Ovary (tissue), 9 donors: ENCODE measurements around the gene ZNF280B. TPM values are rescaled to one million over a fixed set of nuclear protein-coding genes. Genes with fewer than 3 reads are reported as not detected.

Source experiments
- DNase-seq, 5 donors: peaks; one replicate each; pipeline ENCODE4 v3.0.0-alpha.2; 2019 to 2020
- H3K27ac ChIP-seq, 2 donors: fragments of 200-600 bp; one replicate each; pipeline versions ENCODE4 v1.5.1 to v1.8.0; 2019 to 2022
- H3K27me3 ChIP-seq: fragments of 200-600 bp; one replicate; pipeline ENCODE4 v1.8.0; 2022
- H3K36me3 ChIP-seq: fragments of 200-600 bp; sonication (generic); one replicate; pipeline ENCODE4 v1.5.1; 2019
- H3K4me1 ChIP-seq: one replicate; pipeline ENCODE4 v1.8.1; 2013; ENCODE audit warnings: mild to moderate bottlenecking, moderate library complexity; ENCODE audit not compliant: insufficient read depth
- H3K4me3 ChIP-seq: fragments of 200-600 bp; sonication (generic); one replicate; pipeline ENCODE4 v1.5.1; 2017
- H3K9me3 ChIP-seq, 2 donors: fragments of 200-600 bp in 1 of 2; sonication (generic) in 1 of 2; one replicate each; pipeline versions ENCODE4 v1.5.1 to v1.8.1; 2013 to 2019; ENCODE audit warnings: mild to moderate bottlenecking in 1 of 2, moderate library complexity in 1 of 2
- EP300 ChIP-seq: sonication (generic); formaldehyde crosslinking; IDR thresholded peaks from one replicate; pipeline ENCODE4 v1.6.1; 2017; ENCODE audit warnings: antibody characterized with exemption
- POLR2A ChIP-seq: fragments of 450-650 bp; IDR thresholded peaks from one replicate; pipeline ENCODE4 v1.6.1; 2017; ENCODE audit warnings: antibody characterized with exemption, mild to moderate bottlenecking, moderate library complexity
- WGBS, 3 donors: extraction: QIAGEN DNeasy Blood & Tissue Kit in 1 of 3; methylation state at CpG; one replicate each; pipeline versions ENCODE4 v1.1.5 to v1.1.7; 2013 to 2017; 5-methylcytosine and 5-hydroxymethylcytosine counted together
- intact Hi-C, 4 donors: fragments of 100-400 bp; cut with DNase I; formaldehyde crosslinking; loops; one replicate each; pipeline versions ENCODE4 v1.11.0 to v1.15.1; 2022 to 2023
- polyA plus RNA-seq, 2 donors: library from polyadenylated mRNA; stranded (reverse); fragments of 200-250 nt in 1 of 2; fragments of 350-450 nt in 1 of 2; fragmentation: Illumina TruSeq in 1 of 2; extraction: RNeasy Lipid Tissue Mini Kit (QIAGEN cat#74804) in 1 of 2; gene quantifications; one replicate each; pipeline ENCODE4 v1.2.3, GENCODE V29; 2013 to 2014
- total RNA-seq, 7 donors: library from RNA; depleted of rRNA in 2 of 7; stranded (reverse); fragments of >200 nt in 2 of 7; fragmentation: NEBNext Ultra II Directional in 3 of 7; extraction: Animal tissue kit (Norgen Biotek cat#: 25700) in 3 of 7; gene quantifications; one replicate each; pipeline versions ENCODE4 v1.1.0 to v1.2.4, GENCODE V29; 2016 to 2023
- TF ChIP-seq, protein P1 (sequence below), 3 donors: fragments of 450-650 bp in 2 of 3; fragments of 200-600 bp in 1 of 3; IDR thresholded peaks; one replicate each; pipeline versions ENCODE4 v1.5.1 to v1.8.0; 2016 to 2022; ENCODE audit warnings: antibody characterized with exemption in 3 of 3, mild to moderate bottlenecking in 1 of 3
- donor health status: DM: no; HTN: no; CAD: no; lungs with moderate emphysema.
- donor health status: DM: no; HTN: no; CAD: no.
- donor health status: Bipolar disorder and iron deficiency.
- donor health status: DM: yes; HTN: yes; CAD: no.
- donor health status: DM: no; HTN: no; CAD: no.
- donor health status: DM: yes; HTN: yes; CAD: no.

Gene ZNF280B
- total and polyA plus RNA-seq, 9 donors: 0.72 to 4.0 (median 2.3) TPM

DNA sequence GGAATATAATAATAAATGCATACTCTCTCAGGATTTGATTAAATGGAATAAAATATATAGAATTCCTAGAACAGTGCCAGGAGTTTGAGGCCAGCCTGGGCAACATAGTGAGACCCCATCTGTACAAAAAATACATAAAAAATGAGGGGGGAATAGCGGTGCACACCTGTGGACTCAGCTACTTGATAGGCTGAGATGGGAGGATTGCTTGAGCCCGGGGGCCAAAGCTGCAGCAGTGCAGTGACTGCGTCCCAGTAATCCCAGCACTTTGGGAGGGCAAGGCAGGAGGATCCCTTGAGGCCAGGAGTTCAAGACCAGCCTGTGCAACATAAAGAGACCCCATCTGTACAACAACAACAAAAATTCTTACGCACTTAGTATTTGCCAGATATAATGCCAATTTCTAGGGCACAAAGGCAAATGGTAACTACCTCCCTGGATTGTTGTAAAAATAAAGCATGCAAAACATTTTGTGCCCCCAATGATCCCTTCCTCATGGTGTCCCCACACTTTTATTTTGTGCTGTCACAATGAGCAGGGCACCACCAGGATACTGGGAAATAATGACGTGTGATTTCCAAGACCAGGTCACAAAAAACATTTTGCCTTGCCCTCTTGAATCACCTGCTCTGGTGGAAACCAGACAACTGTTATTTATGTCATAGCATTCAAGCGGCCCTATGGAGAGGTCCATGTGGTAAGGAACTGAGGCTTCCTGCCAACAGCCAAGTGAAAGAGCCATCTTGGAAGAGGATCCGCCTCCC lies 29.9 kb upstream of the ZNF280B start:
- TF ChIP-seq, protein P1, sequence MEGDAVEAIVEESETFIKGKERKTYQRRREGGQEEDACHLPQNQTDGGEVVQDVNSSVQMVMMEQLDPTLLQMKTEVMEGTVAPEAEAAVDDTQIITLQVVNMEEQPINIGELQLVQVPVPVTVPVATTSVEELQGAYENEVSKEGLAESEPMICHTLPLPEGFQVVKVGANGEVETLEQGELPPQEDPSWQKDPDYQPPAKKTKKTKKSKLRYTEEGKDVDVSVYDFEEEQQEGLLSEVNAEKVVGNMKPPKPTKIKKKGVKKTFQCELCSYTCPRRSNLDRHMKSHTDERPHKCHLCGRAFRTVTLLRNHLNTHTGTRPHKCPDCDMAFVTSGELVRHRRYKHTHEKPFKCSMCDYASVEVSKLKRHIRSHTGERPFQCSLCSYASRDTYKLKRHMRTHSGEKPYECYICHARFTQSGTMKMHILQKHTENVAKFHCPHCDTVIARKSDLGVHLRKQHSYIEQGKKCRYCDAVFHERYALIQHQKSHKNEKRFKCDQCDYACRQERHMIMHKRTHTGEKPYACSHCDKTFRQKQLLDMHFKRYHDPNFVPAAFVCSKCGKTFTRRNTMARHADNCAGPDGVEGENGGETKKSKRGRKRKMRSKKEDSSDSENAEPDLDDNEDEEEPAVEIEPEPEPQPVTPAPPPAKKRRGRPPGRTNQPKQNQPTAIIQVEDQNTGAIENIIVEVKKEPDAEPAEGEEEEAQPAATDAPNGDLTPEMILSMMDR (IDR thresholded peaks at IDR 0.05): no peak
- TF ChIP-seq POLR2A: no peak
- Histone ChIP-seq H3K4me1 (no peaks in the 10 kb centered on the region), H3K4me3 (no peak overlapping the region), H3K9me3 (no peaks in the 10 kb centered on the region), H3K27me3 (no peaks in the 10 kb centered on the region), H3K27ac (no peak overlapping the region), H3K36me3 (no peaks in the 10 kb centered on the region)
- DNase-seq: no peak
- intact Hi-C loops: no loop called here
- WGBS, 3 donors: 62 to 75% (median 67%) methylated on average over 7 of the region's 7 CpGs

DNA sequence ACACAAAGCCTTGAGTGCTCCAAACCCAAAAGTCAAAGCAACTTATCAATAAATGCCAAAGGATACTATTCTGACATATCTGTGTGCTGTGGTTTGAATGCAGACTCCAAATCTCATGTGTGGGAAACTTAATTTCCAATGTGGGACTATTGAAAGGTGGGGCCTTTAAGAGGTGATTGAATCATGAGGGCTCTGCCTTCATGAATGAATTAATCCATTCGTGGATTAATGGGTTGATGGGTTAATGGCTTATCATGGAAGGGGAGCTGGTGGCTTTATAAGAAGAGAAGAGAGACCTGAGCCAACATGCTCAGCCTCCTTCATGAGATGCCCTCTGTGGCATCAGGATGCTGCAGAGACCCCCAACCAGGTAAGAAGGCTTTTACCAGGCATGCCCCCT lies 28.4 kb upstream of the ZNF280B start:
- DNase-seq: no peak
- intact Hi-C loops: no loop called here
- no peak for TF ChIP-seq EP300
- TF ChIP-seq, protein P1 (IDR thresholded peaks at IDR 0.05): no peak
- no peak for TF ChIP-seq POLR2A
- no peak overlapping the region for H3K4me3 ChIP-seq
- H3K27ac ChIP-seq: no peak overlapping the region
- 31 to 42% (median 34%) methylated on average over 1 of the region's 1 CpG for WGBS, 3 donors
- no peaks in the 10 kb centered on the region for H3K4me1 ChIP-seq
- H3K36me3 ChIP-seq: no peaks in the 10 kb centered on the region
- no peaks in the 10 kb centered on the region for H3K9me3 ChIP-seq
- H3K27me3 ChIP-seq: no peaks in the 10 kb centered on the region

DNA sequence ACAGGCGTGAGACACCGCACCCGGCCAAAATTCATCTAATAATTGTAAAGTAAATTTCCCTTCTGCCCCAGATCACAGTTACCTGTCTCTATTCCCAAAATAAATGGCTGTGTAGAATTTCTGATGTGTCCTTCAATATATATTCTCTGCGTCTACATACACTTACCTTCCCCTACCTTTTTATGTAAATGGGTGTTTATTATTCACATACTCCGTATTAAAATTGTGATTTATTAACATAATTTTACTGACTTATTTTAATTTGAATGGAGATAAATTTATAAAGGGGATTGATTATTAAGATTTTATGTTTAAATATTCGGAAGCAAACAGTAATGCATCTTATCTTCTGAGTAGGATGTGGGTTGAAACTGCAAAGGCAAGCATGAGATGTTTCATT lies 28.0 kb upstream of the ZNF280B start:
- H3K27ac ChIP-seq: no peak overlapping the region
- H3K36me3 ChIP-seq: no peaks in the 10 kb centered on the region
- WGBS, 3 donors: 70 to 80% (median 75%) methylated on average over 6 of the region's 6 CpGs
- no peaks in the 10 kb centered on the region for H3K9me3 ChIP-seq
- no peak overlapping the region for H3K4me3 ChIP-seq
- DNase-seq: no peak
- intact Hi-C loops: no loop called here
- no peaks in the 10 kb centered on the region for H3K27me3 ChIP-seq
- TF ChIP-seq, protein P1 (IDR thresholded peaks at IDR 0.05): no peak
- no peak for TF ChIP-seq POLR2A
- no peak for TF ChIP-seq EP300
- H3K4me1 ChIP-seq: no peaks in the 10 kb centered on the region

DNA sequence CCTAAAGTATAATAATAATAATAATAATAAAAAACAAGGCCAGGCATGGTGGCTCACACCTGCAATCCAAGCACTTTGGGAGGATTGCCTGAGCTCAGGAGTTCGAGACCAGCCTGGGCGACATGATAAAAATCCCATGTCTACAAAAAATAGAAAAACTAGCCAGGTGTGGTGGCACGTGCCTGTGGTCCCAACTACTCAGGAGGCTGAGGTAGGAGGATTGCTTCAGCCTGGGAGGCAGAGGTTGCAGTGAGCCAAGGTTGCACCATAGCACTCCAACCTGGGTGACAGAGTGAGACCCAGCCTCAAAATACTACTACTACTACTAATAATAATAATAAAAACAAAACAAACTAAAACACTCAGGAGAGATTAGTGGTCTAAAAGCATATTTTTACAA lies 27.1 kb upstream of the ZNF280B start:
- Histone ChIP-seq H3K9me3 (no peaks in the 10 kb centered on the region), H3K4me1 (no peaks in the 10 kb centered on the region), H3K36me3 (no peaks in the 10 kb centered on the region), H3K27me3 (no peaks in the 10 kb centered on the region), H3K4me3 (no peak overlapping the region), H3K27ac (no peak overlapping the region)
- 73 to 91% (median 85%) methylated on average over 3 of the region's 3 CpGs for WGBS, 3 donors
- no peak for DNase-seq
- TF ChIP-seq POLR2A (no peak), EP300 (no peak)
- TF ChIP-seq, protein P1 (IDR thresholded peaks at IDR 0.05): no peak
- intact Hi-C loops: no loop called here
